Stimulated activated effector memory CD8-positive, alpha-beta T cell treated with anti-CD3 and anti-CD28 coated beads, Interleukin-12 subunit alpha, Interleukin-12 subunit beta, amount 100 ng/mL, for 72 hours (primary cell): Measurements from ENCODE around the gene CBX8.

Experiments
- ATAC-seq: fragments of 150-1000 bp; cut with Tn5 transposase; 2 replicates; pipeline ENCODE4 v1.10.0; 2021
- DNase-seq, 2 donors: peaks; one replicate each; pipeline ENCODE4 v3.0.0; 2021 to 2022; ENCODE audit warnings: low spot score in 2 of 2
- H3K27ac Mint-ChIP-seq: one replicate; pipeline ENCODE4 v1.8.0; 2022; ENCODE audit warnings: mild to moderate bottlenecking, mixed read lengths
- H3K36me3 Mint-ChIP-seq: one replicate; pipeline ENCODE4 v1.8.0; 2022; ENCODE audit warnings: mild to moderate bottlenecking, mixed read lengths
- H3K4me1 Mint-ChIP-seq: one replicate; pipeline ENCODE4 v1.8.0; 2022; ENCODE audit warnings: mixed read lengths
- H3K4me3 Mint-ChIP-seq: one replicate; pipeline ENCODE4 v1.8.0; 2022; ENCODE audit warnings: mild to moderate bottlenecking, mixed read lengths
- H3K9me3 Mint-ChIP-seq: one replicate; pipeline ENCODE4 v1.8.0; 2022; ENCODE audit warnings: mixed read lengths

The CBX8 gene

DNA sequence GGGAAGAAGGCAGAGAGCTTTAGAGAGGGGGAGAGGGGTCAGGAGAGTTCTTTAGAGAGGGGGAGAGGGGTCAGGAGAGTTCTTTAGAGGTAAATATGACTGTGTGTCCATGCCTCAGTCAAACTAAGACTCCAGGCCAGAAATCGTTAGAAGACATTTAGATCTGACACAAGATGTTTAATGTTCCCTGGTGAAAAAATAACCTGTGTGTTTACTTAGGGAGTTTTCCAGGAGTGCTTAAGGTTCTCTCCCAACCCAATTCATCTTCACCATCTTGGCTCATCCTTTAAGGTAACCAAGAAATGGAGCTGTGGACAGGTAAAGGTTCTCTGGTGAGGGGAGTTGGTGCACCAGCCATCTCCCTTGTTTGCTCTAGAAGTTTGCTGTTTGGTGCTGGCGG, 32.6 kb upstream of the CBX8 start:
- Mint-ChIP-seq H3K36me3 (peaks cover 13% of the 10 kb centered on the region), H3K4me1 (peaks cover 20% of the 10 kb centered on the region), H3K9me3 (no peaks in the 10 kb centered on the region), H3K4me3 (no peak overlapping the region), H3K27ac (no peak overlapping the region)
- no peak for ATAC-seq
- DNase-seq = no peak

DNA sequence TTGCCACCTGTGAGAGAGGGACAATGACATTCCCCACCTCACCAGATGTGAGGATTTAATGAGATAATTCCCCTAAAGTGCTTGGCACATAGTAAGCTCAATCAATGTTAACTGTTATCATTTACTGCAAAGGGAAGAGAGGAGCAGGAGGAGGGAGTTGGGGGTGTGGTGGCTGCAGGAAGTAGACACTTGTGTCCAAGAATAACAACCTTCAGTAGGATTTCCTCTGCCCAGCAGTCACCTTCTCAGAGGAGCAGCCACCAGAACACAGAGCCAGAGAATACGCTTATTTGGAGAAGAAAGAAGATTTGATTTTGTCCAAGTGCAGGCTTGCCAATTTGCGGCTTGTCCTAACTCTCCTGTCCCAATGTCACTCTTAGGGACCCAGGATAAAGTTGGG, 32.1 kb upstream of the CBX8 start:
- Mint-ChIP-seq H3K36me3 (peaks cover 9% of the 10 kb centered on the region), H3K9me3 (no peaks in the 10 kb centered on the region), H3K27ac (no peak overlapping the region)

DNA sequence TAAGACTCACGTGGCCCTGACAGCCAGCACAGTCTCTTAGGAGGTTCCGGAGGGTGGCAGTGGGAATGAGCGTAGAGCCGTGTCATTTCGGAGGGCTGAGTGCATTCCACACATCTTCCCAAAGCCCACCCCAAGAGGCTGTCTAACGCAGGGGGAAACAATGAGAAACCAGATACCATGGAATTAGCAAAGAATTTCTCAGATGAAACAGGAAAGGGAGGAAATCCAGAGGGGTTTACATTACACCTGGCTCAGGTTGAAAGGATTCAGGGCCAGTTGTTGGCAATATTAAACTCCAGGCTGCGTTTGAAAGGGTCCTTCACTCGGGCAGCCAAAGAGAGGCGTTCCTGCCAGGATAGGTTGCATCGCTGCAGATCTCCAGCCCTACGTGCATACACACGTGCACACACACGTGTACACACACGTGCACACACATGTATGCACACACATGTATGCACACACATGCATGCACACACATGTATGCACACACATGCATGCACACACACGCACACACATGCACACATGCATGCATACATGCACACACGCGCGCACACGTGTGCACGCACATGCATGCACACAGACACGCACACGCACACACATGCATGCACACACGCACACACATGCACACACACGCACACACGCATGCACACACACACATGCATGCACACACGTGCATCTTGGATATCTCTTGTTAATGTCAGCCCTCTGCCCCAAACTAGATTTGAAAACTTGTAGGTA, 30.1 kb upstream of the CBX8 start:
- H3K27ac Mint-ChIP-seq = no peak overlapping the region
- ATAC-seq (no peak), DNase-seq (no peak)
- no peaks in the 10 kb centered on the region for H3K36me3 Mint-ChIP-seq
- H3K9me3 Mint-ChIP-seq = no peaks in the 10 kb centered on the region
- no peak overlapping the region for H3K4me3 Mint-ChIP-seq
- H3K4me1 Mint-ChIP-seq = peaks cover 13% of the 10 kb centered on the region

More for the DNA sequence above, 32.1 kb upstream of the CBX8 start:
- H3K4me1 Mint-ChIP-seq = peaks cover 21% of the 10 kb centered on the region
- no peak overlapping the region for H3K4me3 Mint-ChIP-seq
- DNase-seq (no peak), ATAC-seq (no peak)

DNA sequence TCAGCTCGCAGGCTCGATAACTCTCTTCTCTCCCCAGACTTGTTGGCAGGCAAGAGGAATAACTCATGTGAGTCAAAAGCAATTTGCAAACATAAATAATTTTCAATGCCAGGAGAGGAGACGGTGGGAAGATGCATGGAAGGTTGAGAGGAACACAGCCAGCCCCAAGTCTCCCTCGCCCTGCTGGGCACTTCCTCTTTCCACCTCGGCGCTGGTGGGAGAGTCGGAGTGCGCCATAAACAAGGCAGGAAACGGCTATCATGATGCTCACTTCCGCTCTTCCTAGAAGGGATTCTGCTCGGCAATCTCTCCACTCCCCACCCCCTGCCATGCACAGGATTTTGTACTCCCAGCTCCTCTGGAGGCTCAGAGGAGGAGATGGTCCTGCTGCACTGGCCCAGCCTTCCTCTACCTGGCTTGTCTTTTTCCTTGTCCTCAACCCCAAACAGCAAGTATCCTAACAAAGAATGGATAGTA, 29.4 kb upstream of the CBX8 start:
- H3K4me3 Mint-ChIP-seq = no peak overlapping the region
- no peak overlapping the region for H3K27ac Mint-ChIP-seq
- ATAC-seq (no peak), DNase-seq (no peak)
- peaks cover 13% of the 10 kb centered on the region for H3K4me1 Mint-ChIP-seq
- no peaks in the 10 kb centered on the region for H3K9me3 Mint-ChIP-seq
- no peaks in the 10 kb centered on the region for H3K36me3 Mint-ChIP-seq

DNA sequence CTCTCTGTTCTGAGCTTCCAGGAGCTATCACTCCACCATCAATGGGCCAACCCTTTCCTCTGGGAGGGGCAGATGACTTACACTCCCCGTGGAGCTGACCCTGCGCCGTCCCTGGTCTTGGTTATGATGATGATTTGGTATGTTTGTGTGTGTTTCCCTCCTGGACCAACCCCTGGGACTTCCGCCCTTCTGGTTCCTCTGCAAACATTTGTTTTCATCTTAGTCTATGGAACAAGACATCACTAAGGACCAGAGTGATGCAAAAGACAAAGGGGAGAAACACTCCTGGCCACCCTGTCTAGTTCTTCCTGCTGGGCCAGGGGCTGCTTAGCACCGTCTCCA, 28.7 kb upstream of the CBX8 start:
- Mint-ChIP-seq H3K4me1 (peaks cover 13% of the 10 kb centered on the region), H3K36me3 (no peaks in the 10 kb centered on the region), H3K4me3 (no peak overlapping the region), H3K27ac (no peak overlapping the region), H3K9me3 (no peaks in the 10 kb centered on the region)
- DNase-seq = no peak
- no peak for ATAC-seq

DNA sequence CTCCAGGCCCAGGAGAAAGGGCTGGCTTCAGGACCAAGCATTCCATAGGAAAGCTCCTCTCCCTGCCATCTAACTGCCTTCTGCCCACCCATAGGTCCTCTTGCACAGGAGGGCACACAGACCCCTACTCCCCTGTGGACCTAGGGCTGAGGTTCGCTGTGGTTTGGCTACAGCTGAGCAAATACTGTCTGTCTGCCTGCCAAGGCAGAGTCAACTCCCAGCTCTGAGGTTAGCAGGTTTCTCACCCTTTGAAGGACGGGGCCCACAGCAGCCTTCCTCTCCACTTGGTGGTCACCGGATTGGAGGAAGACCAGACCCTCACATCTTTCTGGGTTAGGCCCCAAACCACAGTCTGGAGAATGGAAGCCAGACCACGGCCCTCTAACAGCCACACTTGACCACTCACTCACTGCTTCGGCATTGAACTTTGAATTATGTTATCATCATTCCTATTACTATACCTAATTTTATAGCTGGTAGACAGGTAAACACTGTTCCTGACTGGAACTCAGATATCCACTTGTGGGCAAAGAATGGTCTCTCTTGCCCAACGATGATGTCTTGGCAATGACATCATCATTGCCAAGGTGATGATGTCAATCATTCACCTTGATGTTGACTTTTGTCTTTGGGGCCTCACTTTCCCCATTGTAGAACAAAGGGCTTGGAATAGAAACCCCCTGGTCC, 28.2 kb upstream of the CBX8 start:
- Mint-ChIP-seq H3K36me3 (no peaks in the 10 kb centered on the region), H3K4me3 (no peak overlapping the region), H3K27ac (no peak overlapping the region), H3K4me1 (peaks cover 13% of the 10 kb centered on the region), H3K9me3 (no peaks in the 10 kb centered on the region)
- ATAC-seq (no peak), DNase-seq (no peak)

DNA sequence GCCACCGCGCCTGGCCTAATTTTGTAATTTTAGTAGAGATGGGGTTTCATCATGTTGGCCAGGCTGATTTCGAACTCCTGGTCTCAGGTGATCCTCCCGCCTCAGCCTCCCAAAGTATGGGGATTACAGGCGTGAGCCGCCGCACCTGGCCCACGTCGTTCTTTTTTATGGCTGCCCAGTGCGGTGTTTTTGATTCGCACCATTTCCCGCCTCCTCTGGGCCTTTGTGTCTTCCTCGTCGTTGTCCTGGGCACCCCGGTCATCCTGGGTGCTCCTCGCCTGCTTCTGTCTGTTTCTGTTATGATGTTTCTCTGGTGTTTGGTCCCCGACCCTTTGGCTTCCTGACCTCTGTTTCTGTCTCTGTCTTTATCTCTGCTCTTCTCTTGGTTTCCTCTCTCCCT, 27.4 kb upstream of the CBX8 start:
- peaks cover 13% of the 10 kb centered on the region for H3K4me1 Mint-ChIP-seq
- no peaks in the 10 kb centered on the region for H3K36me3 Mint-ChIP-seq
- no peak overlapping the region for H3K27ac Mint-ChIP-seq

DNA sequence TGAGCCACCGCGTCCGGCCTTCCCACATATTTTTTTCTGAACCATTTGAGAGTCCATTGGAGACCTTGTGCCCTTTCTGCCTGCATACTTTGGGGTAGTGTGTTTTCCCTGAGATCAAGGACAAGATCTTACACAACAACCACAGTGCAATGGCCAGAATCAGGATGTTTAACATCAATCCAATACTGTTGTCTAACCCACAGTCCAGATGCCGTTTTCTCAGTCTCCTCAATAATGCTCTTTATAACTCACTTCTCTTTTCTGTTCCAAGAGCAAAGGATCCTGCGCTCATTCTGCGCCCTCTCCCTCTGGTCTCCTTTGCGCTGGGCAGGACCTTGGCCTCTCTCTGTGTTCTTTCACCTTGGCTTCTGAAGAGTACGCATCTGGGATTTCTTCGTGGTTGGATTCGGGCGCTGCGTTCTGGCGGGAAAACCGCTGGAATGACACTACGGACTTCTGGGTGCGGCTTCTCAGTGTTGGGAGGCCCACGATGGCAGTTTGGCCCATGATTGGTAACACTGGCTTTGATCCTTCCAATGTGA, 25.8 kb upstream of the CBX8 start:
- H3K9me3 Mint-ChIP-seq = no peaks in the 10 kb centered on the region
- ATAC-seq (no peak), DNase-seq (no peak)
- H3K27ac Mint-ChIP-seq = no peak overlapping the region
- no peaks in the 10 kb centered on the region for H3K36me3 Mint-ChIP-seq
- H3K4me3 Mint-ChIP-seq = no peak overlapping the region
- peaks cover 13% of the 10 kb centered on the region for H3K4me1 Mint-ChIP-seq

More for the DNA sequence above, 27.4 kb upstream of the CBX8 start:
- ATAC-seq (no peak), DNase-seq (no peak)
- Mint-ChIP-seq H3K4me3 (no peak overlapping the region), H3K9me3 (no peaks in the 10 kb centered on the region)

DNA sequence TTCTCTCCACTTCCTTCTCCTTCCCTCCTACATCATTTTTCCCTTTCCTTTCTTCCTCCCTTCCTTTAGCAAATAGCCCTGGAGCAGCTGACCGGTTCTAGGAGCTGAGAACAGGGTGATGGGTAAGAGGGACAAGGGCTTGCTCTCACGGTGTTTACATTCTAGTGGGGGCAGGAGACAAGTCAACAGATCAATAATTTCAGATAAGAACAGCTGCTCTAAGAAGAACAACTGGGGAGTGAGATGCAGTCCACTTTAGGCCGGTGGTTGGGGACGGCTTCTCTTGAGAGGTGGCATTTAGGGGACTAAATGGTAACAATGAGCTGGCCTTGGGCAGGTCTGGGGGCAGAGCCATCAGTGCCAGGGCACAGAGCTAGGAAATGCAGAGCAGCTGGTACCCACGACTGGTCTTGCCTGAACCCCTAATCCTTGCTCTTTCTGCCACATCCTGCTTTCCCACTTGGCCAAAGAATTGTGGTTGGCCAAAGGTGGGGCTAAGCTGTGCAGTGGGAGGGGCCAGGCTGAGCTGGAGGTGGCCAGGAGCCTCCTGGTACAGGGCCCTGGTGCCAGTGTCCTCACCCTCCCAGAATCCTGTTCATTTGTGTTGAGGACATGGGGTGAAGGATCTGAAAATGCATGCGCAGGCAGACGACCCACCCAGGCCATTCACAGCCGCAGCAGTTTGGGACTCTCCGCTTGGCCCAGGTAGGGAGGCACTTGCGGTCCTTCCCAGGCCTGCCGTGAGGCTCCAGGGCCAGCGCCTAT, 24.6 kb upstream of the CBX8 start:
- Mint-ChIP-seq H3K9me3 (no peaks in the 10 kb centered on the region), H3K4me1 (peaks cover 10% of the 10 kb centered on the region), H3K4me3 (no peak overlapping the region), H3K27ac (no peak overlapping the region), H3K36me3 (no peaks in the 10 kb centered on the region)
- no peak for DNase-seq
- ATAC-seq = no peak

DNA sequence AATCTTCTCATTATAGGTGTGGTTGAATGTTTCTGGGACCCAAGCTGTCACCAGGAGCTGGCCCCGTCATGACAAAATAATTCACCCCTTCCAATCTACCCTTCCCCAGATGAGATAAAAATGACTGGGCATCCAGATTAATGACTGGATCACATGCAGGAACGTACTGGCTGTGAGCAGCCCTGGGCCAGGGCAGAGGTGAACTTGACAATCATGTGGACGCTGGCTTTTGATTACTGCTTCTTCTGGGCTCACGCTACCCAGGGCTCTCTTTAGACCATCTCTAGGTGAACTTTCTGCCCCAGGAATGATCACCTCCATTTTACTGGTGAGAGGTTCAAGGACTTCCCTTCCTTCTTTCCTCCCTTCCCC, 24.1 kb upstream of the CBX8 start:
- H3K27ac Mint-ChIP-seq = no peak overlapping the region
- H3K36me3 Mint-ChIP-seq = no peaks in the 10 kb centered on the region
- H3K4me3 Mint-ChIP-seq = no peak overlapping the region
- peaks cover 6% of the 10 kb centered on the region for H3K4me1 Mint-ChIP-seq
- no peaks in the 10 kb centered on the region for H3K9me3 Mint-ChIP-seq
- no peak for ATAC-seq
- no peak for DNase-seq

DNA sequence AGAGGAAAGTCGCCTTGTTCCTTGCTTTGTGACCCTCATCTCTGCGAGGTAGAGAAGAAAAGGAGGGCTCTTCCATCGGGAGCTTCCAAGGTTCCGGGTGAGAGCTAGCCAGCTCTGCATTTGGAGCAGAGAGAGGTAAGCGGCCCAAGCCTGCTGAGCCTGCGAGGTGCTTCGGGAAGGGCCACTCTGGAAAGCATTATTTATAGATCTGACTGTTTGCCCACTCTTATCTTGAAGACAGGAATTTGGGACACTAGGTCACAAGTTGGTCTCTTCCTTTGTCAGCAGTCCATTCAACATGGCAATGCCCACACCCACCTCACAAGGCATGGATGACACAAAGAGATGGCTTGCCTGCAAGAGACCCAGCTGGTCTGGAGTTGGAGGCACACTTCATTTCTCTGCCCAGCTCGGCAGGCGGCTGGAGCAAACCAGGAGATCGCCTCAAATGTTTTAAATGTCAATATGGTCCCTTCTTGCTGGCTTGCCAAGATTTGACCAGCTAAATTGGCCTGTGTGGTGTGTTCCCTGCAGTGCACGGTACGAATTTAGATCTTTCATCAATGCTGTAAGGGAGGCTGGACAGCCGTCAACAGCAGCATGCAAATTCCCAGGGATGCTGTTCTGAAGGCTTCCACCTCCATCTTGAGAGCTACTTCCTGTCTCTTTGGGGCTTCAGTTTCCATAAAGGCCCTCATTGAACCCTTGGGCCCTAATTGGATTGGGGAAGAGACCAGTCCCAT, 22.8 kb upstream of the CBX8 start:
- H3K27ac Mint-ChIP-seq = no peak overlapping the region
- H3K4me3 Mint-ChIP-seq = no peak overlapping the region
- DNase-seq = no peak
- no peaks in the 10 kb centered on the region for H3K36me3 Mint-ChIP-seq
- H3K4me1 Mint-ChIP-seq = peaks cover 6% of the 10 kb centered on the region
- ATAC-seq = no peak
- H3K9me3 Mint-ChIP-seq = no peaks in the 10 kb centered on the region

DNA sequence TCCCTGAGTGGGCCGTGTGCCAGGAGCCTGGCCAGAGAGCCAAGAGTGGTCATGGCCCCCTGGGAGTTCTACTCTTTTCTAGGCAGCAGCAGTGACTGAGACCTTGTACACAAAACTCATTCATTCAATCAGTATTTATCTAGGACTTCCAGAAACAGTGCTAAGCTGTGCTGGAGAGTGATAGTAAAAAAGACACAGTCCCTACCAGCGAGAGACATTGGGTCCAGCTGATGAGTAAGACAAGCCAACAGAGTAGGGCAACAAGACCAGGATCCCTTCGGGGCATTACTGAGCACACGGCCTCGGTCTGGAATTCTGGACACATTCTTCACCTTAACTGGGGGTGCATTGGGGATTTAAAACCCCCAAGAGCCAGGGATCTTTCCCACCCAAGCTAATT, 22.2 kb upstream of the CBX8 start:
- Mint-ChIP-seq H3K4me3 (no peak overlapping the region), H3K4me1 (peaks cover 7% of the 10 kb centered on the region), H3K27ac (no peak overlapping the region), H3K9me3 (no peaks in the 10 kb centered on the region), H3K36me3 (no peaks in the 10 kb centered on the region)
- no peak for DNase-seq
- no peak for ATAC-seq

DNA sequence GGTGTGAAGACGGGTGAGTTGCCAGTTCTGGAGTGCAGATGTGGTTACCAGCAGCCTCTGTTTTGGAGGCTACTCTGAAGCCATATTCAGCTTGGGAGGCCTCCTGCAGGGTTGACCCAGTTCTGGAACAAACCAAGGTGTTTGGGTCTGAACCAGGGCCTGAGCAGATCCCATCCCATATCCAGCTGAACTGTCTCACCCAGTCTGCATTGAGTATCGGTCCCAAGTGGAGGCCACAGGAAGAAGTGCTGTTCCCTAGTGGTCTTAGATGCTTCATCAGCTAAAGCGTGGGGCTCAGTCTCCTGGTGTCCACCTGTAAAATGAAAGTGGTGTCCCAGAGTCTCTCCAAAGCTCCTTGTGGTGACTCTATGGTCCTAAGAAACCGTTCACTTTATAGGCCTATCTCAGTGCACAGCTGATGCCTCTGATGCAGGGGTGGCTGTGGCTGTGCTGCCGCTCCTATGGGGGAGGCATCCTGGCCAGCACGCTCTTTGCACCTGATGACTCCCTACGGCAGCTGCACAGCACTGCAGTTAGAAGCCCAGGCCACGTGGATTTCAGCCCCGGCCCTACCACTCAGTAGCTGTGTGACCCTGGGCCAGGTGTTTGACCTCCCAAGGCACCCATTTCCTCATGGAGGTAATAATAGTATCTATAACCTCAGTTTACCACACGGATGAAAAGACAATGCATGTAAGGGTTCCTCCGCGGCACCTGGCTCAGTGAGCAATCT, 21.3 kb upstream of the CBX8 start:
- Mint-ChIP-seq H3K9me3 (no peaks in the 10 kb centered on the region), H3K4me3 (no peak overlapping the region), H3K4me1 (peaks cover 9% of the 10 kb centered on the region), H3K36me3 (no peaks in the 10 kb centered on the region), H3K27ac (no peak overlapping the region)
- DNase-seq (no peak), ATAC-seq (no peak)

DNA sequence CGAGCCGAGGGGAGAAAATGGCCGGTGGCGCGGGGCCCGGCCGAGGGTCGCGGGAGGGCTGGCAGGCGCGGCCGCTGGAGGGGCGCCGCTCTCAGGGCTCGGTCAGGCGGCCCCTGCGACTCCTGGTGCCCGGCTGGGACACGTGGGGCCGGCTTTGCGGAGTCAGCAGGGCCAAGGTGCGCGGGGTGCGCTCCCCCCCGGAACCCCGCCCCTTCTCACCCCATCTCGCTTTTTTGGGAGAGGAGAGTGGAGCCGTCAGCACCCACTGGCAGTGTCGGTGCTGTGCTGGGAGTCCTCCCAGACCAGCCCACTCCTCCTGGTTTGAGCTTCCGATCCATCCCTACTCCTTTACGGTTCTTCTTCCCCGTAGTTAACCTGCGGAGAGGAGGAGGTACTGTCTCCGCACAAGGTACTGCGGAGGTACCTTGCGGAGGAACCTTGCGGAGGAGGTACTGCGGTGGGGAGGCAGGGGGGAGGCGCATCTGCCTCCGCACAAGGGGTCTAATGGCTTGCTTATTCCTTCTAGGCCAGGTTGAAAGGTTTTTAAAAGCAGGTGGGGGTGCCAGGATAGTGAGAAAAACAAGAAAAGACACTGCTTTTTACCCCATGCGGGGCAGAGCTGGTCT, 19.1 kb upstream of the CBX8 start:
- DNase-seq (no peak), ATAC-seq (no peak)
- Mint-ChIP-seq H3K36me3 (no peaks in the 10 kb centered on the region), H3K4me3 (peak overlapping the region; percentile 15), H3K4me1 (peaks cover 20% of the 10 kb centered on the region), H3K27ac (no peak overlapping the region), H3K9me3 (no peaks in the 10 kb centered on the region)
